SK-N-MC (cell line): ENCODE measurements around the gene FBLIM1.

ENCODE experiments used
- EZH2 ChIP-seq: fragments of 200-600 bp; sonication (generic); IDR thresholded peaks from one replicate; pipeline ENCODE4 v1.6.1; 2017; ENCODE audit warnings: antibody characterized with exemption
- POLR2AphosphoS5 ChIP-seq: IDR thresholded peaks from 2 replicates; pipeline ENCODE4 v1.6.1; 2012; ENCODE audit warnings: mild to moderate bottlenecking, low read depth, low read length, borderline replicate concordance

DNA sequence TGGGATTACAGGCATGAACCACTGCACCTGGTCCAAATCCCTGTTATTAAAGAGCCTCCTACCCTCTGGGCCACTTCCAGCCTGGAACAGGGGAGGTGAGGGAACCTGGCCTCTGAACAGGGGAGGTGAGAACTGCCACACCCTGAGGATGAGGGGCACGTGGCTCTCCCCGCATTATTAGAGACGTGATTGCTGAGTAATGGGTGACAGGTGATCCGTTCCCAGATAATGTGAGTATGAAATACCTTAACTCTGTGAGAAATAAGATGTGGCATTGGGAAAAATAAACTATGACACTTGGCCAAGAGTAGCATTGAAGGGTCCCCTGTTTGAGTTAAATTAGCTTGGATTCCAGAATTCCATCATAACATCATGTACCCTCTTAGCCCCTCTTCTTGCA is 36.2 kb upstream of the FBLIM1 start:
- TF ChIP-seq EZH2 (no peak), POLR2AphosphoS5 (no peak)
